Measurements from ENCODE around the gene SMAD3.

The SMAD3 gene

GRCh38 chr15:67065531-67066005, at the start of gene SMAD3:
SMAD3 (plus strand) TSS chr15:67065602; CDS start chr15:67066155, 553 bp downstream.
- Histone ChIP-seq H3K4me1 (ENCODE audit: control insufficient read depth, insufficient read depth, low read length) (peaks cover 22% of the 10 kb centered on the region), H3K4me3 (ENCODE audit: low read depth, low read length) (peak within 1 kb of the TSS; percentile 80), H3K36me3 (ENCODE audit: control insufficient read depth in 2 of 2, insufficient read depth in 1 of 2, low read length in 2 of 2) (no peaks in the 10 kb centered on the region), H3K9me3 (ENCODE audit: control insufficient read depth, insufficient read depth, low read depth, low read length) (no peaks in the 10 kb centered on the region), H3K27ac (ENCODE audit: extremely low read depth, low read depth, low read length) (peak within 1 kb of the TSS; percentile 98)
- POLR2A ChIA-PET = interaction anchor here (0.6 to 2.0 kb wide), 25 partner anchors 9 to 191 kb away, joined by 3 to 10 read pairs (median 4); no protein-coding TSS in a partner anchor
- CTCF ChIA-PET = interaction anchor here (0.6 to 1.7 kb wide), 3 partner anchors 116 to 174 kb away, joined by 3 to 6 read pairs (median 4); no protein-coding TSS in a partner anchor
- TF ChIP-seq ZNF211 (tag by site-specific recombination; IDR thresholded peaks at IDR 0.05; ENCODE audit: low read depth) (no peak), ZNF157 (tag by site-specific recombination; IDR thresholded peaks at IDR 0.05) (no peak), PRDM10 (tag by site-specific recombination; IDR thresholded peaks at IDR 0.05) (peak; percentile 45), MZF1 (tag by site-specific recombination; IDR thresholded peaks at IDR 0.05; ENCODE audit: borderline replicate concordance) (peak; percentile 20; the same call in 1 of the 2 replicates), ZSCAN23 (tag by site-specific recombination; IDR thresholded peaks at IDR 0.05) (no peak), ZNF843 (tag by site-specific recombination; IDR thresholded peaks at IDR 0.05) (peak; percentile 11; the same call in 1 of the 2 replicates), OVOL3 (tag by site-specific recombination; IDR thresholded peaks at IDR 0.05) (0 out of 2 replicates have a peak, but pooled peaks have one; percentile 31), ZSCAN4 (tag by site-specific recombination; IDR thresholded peaks at IDR 0.05) (no peak), ZNF621 (tag by site-specific recombination; IDR thresholded peaks at IDR 0.05) (no peak), ZNF2 (tag by site-specific recombination; IDR thresholded peaks at IDR 0.05) (no peak), ZNF26 (tag by site-specific recombination; IDR thresholded peaks at IDR 0.05) (no peak), ZNF707 (tag by site-specific recombination; IDR thresholded peaks at IDR 0.05) (no peak), ZBTB44 (tag by site-specific recombination; IDR thresholded peaks at IDR 0.05) (peak; percentile 69), TCF7L2 (IDR thresholded peaks at IDR 0.05; ENCODE audit: borderline replicate concordance, low read depth, low read length) (peak; percentile 89), ZSCAN30 (tag by site-specific recombination; IDR thresholded peaks at IDR 0.05) (peak; percentile 93), IKZF3 (tag by site-specific recombination; IDR thresholded peaks at IDR 0.05) (peak; percentile 92), KLF16 (tag by site-specific recombination; IDR thresholded peaks at IDR 0.05) (peak; percentile 82), ZNF629 (tag by site-specific recombination; IDR thresholded peaks at IDR 0.05) (no peak), ZXDB (tag by site-specific recombination; IDR thresholded peaks at IDR 0.05) (no peak; the same call in none of the 2 replicates), ZNF660 (tag by site-specific recombination; IDR thresholded peaks at IDR 0.05) (peak; percentile 94)
- TF ChIP-seq, protein P1, sequence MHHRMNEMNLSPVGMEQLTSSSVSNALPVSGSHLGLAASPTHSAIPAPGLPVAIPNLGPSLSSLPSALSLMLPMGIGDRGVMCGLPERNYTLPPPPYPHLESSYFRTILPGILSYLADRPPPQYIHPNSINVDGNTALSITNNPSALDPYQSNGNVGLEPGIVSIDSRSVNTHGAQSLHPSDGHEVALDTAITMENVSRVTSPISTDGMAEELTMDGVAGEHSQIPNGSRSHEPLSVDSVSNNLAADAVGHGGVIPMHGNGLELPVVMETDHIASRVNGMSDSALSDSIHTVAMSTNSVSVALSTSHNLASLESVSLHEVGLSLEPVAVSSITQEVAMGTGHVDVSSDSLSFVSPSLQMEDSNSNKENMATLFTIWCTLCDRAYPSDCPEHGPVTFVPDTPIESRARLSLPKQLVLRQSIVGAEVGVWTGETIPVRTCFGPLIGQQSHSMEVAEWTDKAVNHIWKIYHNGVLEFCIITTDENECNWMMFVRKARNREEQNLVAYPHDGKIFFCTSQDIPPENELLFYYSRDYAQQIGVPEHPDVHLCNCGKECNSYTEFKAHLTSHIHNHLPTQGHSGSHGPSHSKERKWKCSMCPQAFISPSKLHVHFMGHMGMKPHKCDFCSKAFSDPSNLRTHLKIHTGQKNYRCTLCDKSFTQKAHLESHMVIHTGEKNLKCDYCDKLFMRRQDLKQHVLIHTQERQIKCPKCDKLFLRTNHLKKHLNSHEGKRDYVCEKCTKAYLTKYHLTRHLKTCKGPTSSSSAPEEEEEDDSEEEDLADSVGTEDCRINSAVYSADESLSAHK (tag by site-specific recombination; IDR thresholded peaks at IDR 0.05) = peak; percentile 23; the same call in 1 of the 2 replicates
- TF ChIP-seq, protein P2, sequence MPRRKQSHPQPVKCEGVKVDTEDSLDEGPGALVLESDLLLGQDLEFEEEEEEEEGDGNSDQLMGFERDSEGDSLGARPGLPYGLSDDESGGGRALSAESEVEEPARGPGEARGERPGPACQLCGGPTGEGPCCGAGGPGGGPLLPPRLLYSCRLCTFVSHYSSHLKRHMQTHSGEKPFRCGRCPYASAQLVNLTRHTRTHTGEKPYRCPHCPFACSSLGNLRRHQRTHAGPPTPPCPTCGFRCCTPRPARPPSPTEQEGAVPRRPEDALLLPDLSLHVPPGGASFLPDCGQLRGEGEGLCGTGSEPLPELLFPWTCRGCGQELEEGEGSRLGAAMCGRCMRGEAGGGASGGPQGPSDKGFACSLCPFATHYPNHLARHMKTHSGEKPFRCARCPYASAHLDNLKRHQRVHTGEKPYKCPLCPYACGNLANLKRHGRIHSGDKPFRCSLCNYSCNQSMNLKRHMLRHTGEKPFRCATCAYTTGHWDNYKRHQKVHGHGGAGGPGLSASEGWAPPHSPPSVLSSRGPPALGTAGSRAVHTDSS (tag by site-specific recombination; IDR thresholded peaks at IDR 0.05) = peak; percentile 36; the same call in 1 of the 2 replicates
- TF ChIP-seq, protein P3, sequence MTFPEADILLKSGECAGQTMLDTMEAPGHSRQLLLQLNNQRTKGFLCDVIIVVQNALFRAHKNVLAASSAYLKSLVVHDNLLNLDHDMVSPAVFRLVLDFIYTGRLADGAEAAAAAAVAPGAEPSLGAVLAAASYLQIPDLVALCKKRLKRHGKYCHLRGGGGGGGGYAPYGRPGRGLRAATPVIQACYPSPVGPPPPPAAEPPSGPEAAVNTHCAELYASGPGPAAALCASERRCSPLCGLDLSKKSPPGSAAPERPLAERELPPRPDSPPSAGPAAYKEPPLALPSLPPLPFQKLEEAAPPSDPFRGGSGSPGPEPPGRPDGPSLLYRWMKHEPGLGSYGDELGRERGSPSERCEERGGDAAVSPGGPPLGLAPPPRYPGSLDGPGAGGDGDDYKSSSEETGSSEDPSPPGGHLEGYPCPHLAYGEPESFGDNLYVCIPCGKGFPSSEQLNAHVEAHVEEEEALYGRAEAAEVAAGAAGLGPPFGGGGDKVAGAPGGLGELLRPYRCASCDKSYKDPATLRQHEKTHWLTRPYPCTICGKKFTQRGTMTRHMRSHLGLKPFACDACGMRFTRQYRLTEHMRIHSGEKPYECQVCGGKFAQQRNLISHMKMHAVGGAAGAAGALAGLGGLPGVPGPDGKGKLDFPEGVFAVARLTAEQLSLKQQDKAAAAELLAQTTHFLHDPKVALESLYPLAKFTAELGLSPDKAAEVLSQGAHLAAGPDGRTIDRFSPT (tag by site-specific recombination; IDR thresholded peaks at IDR 0.05) = no peak
